ENCODE data around the gene C2orf76. TPM values are rescaled to one million over a fixed set of nuclear protein-coding genes. Genes with fewer than 3 reads are reported as not detected.

The C2orf76 gene
- total RNA-seq, 2 donors from 2014 or later, result 6.5 to 10.9 TPM

DNA sequence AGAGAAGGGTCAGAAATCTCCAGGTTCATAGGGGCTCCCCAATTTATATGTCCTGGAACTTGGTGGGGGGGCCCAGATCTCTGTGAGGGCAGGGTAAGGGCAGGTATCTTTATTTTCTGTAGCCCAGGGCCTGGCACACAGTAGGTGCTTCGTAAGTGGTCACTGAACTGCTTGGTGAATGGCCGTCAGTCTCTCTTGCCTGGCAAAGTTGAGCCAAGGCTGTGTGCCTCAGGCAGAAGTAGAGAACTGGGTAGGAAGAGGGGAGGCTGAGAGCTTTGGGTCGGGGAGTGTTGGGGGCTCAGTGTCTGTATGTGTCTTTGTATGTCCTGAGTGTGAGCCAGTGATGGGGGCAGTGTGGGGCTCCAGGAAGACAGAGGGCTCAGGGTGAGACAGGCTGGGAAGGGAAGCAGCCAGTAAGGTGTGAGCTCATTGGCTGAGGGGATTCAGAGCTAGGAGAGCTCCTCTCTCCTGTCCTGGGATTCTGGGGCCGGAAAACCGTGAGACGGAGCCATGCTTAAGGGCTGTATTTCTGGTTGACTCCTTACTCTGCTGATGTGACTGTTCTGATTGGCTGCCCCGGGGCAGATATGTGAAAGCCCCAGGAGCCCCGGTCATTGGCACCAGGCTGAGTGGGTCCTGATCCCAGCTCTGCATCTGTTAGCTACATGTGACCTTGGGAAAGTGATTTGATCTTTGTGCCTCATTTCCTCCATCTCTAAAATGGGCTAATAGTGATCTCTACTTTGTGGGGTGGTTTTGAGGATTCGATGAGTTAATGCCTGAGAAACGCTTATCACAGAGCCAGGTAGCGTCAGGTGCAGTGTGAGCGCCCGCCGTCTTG lies 112.7 kb downstream of the C2orf76 start:
- ATAC-seq, result no peak
- Mint-ChIP-seq H3K9me3 (no peaks in the 10 kb centered on the region), H3K27me3 (no peaks in the 10 kb centered on the region), H3K27ac (no peak overlapping the region), H3K4me3 (no peak overlapping the region), H3K4me1 (ENCODE audit: low read depth in 2 of 2) (no peaks in the 10 kb centered on the region), H3K36me3 (no peaks in the 10 kb centered on the region)
- DNase-seq (ENCODE audit: low spot score), result no peak

DNA sequence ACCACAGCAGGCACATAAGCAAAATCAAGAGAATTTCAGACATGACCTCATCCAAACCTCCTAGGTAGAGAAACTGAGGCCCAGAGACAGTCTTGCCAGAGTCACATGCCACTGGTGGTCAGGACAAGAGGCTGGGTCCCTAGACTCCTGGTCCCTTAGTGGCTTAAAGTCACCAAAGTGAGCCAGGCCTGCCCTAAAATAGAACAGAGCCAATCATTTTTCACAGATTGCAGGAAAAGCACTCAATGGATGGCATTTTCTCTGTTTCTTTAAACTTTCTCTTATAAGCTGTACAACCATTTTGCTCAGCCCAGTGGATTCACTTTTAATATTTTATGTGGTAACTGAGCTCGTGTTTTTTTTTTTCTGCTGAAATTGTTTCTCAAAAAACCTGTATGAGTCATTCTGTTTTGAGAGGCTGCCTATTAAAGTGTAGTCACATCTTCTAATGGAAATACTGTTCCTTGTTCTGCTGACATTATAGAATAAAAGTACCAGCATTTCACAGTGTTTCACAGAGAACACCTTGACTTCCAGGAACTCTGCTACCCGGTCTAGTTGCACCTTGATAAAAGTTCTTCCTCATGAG lies 113.4 kb downstream of the C2orf76 start:
- Mint-ChIP-seq H3K4me1 (ENCODE audit: low read depth in 2 of 2) (peaks cover 0 to 3% of the 10 kb centered on the region in 2 donors), H3K27ac (no peak overlapping the region), H3K9me3 (no peaks in the 10 kb centered on the region), H3K4me3 (no peak overlapping the region), H3K36me3 (no peaks in the 10 kb centered on the region), H3K27me3 (no peaks in the 10 kb centered on the region)
- DNase-seq (ENCODE audit: low spot score) (no peak), ATAC-seq (no peak)

Other genes with a start within 250 kb of the C2orf76 start
- not detected for gene C1QL2, start 208.1 kb downstream of the C2orf76 start, total RNA-seq
- 1 to 10 TPM; 1.3 to 2.3 TPM for gene STEAP3, start 143.0 kb downstream of the C2orf76 start, total RNA-seq
- 100 to 1,000 TPM; 161 to 187 TPM for gene DBI, start 143 bp upstream of the C2orf76 start, total RNA-seq
- not detected for gene TMEM37, start 65.0 kb upstream of the C2orf76 start, total RNA-seq
- gene SCTR, start 157.6 kb upstream of the C2orf76 start, total RNA-seq, result not detected
- gene CFAP221, start 177.6 kb upstream of the C2orf76 start, total RNA-seq, result not detected